DOHH2 (cell line): Measurements from ENCODE around the gene SUGCT.

Experiments
- CTCF ChIP-seq: fragments of 200-600 bp; sonication (generic); IDR thresholded peaks from one replicate; pipeline ENCODE4 v1.5.1; 2014; ENCODE audit warnings: antibody characterized with exemption, mild to moderate bottlenecking, low read depth, low read length; ENCODE audit not compliant: poor library complexity, severe bottlenecking
- EZH2phosphoT487 ChIP-seq: fragments of 200-600 bp; sonication (generic); IDR thresholded peaks from 2 replicates; pipeline ENCODE4 v1.6.1; 2017; ENCODE audit warnings: borderline replicate concordance, mild to moderate bottlenecking, antibody characterized with exemption, low read length, moderate library complexity, mixed read lengths

- TF ChIP-seq CTCF (no peak), EZH2phosphoT487 (no peak)
Observed at GRCh38 chr7:40859076-40859475, 724.3 kb downstream of the SUGCT start.
